SJCRH30 (cell line): ENCODE results near the gene GTPBP4. TPM values are rescaled to one million over a fixed set of nuclear protein-coding genes. Genes with fewer than 3 reads are reported as not detected.
"Not testable (repeated sequence)": the region's sequence is repeated elsewhere in the genome, so short reads cannot be mapped to it uniquely, and the experiment has no call there.

ENCODE experiments used
- DNase-seq, 2 experiments: peaks; one replicate each; pipeline ENCODE4 v3.0.0-alpha.2; 2015 to 2020
- H3K27ac ChIP-seq: fragments of 250-450 bp; sonication (Bioruptor Pico); 2 replicates; pipeline ENCODE4 v1.5.1; 2020; ENCODE audit warnings: mild to moderate bottlenecking, moderate library complexity
- H3K27me3 ChIP-seq: fragments of 250-450 bp; sonication (Bioruptor Pico); 2 replicates; pipeline ENCODE4 v1.5.1; 2020; ENCODE audit warnings: mild to moderate bottlenecking, moderate library complexity
- H3K36me3 ChIP-seq: fragments of 250-450 bp; sonication (Bioruptor Pico); 2 replicates; pipeline ENCODE4 v1.5.1; 2020; ENCODE audit warnings: mild to moderate bottlenecking, moderate library complexity
- H3K4me1 ChIP-seq: fragments of 250-450 bp; sonication (Bioruptor Pico); 2 replicates; pipeline ENCODE4 v1.5.1; 2020; ENCODE audit warnings: mild to moderate bottlenecking, moderate library complexity
- H3K4me3 ChIP-seq: fragments of 250-450 bp; sonication (Bioruptor Pico); 2 replicates; pipeline ENCODE4 v1.5.1; 2020; ENCODE audit warnings: mild to moderate bottlenecking, moderate library complexity
- H3K9me3 ChIP-seq: fragments of 250-450 bp; sonication (Bioruptor Pico); replicated peaks from 2 replicates; pipeline ENCODE4 v1.5.1; 2020; ENCODE audit warnings: mild to moderate bottlenecking, moderate library complexity
- total RNA-seq: library from RNA; depleted of rRNA; stranded (reverse); fragments of >200 nt; shearing (Covaris generic); gene quantifications from 2 replicates; pipeline ENCODE4 v1.2.3, GENCODE V29; 2014

GTPBP4 gene
- total RNA-seq, 1 experiment from 2014 or later: 58.5 TPM

- no peak for DNase-seq
- no peak overlapping the region for H3K4me3 ChIP-seq
- H3K9me3 ChIP-seq: no peaks in the 10 kb centered on the region
- H3K4me1 ChIP-seq: no peaks in the 10 kb centered on the region
- H3K36me3 ChIP-seq: peaks cover 16% of the 10 kb centered on the region
- H3K27ac ChIP-seq: no peak overlapping the region
- no peaks in the 10 kb centered on the region for H3K27me3 ChIP-seq
Observed at GRCh38 chr10:1019362-1019761, 31.1 kb downstream of the GTPBP4 start.

- Histone ChIP-seq H3K4me3 (no peak overlapping the region), H3K27me3 (no peaks in the 10 kb centered on the region), H3K4me1 (no peaks in the 10 kb centered on the region), H3K27ac (no peak overlapping the region), H3K9me3 (no peaks in the 10 kb centered on the region), H3K36me3 (peaks cover 15% of the 10 kb centered on the region)
- no peak for DNase-seq
Observed at GRCh38 chr10:1020460-1020859, 32.2 kb downstream of the GTPBP4 start.

- Histone ChIP-seq H3K9me3 (no peaks in the 10 kb centered on the region), H3K4me3 (no peak overlapping the region), H3K36me3 (peaks cover 12% of the 10 kb centered on the region), H3K27me3 (no peaks in the 10 kb centered on the region), H3K27ac (no peak overlapping the region), H3K4me1 (no peaks in the 10 kb centered on the region)
- DNase-seq: no peak
Observed at GRCh38 chr10:1020958-1021357, 32.7 kb downstream of the GTPBP4 start.

GRCh38 chr10:1022413-1022812 lies 34.2 kb downstream of the GTPBP4 start:
- DNase-seq: no peak
- no peaks in the 10 kb centered on the region for H3K4me1 ChIP-seq

GRCh38 chr10:1024103-1024502 lies 35.9 kb downstream of the GTPBP4 start:
- H3K27ac ChIP-seq: no peak overlapping the region
- no peak for DNase-seq
- no peaks in the 10 kb centered on the region; the same call in 1 of the 2 replicates for H3K36me3 ChIP-seq
- no peaks in the 10 kb centered on the region for H3K27me3 ChIP-seq
- H3K9me3 ChIP-seq: no peaks in the 10 kb centered on the region
- H3K4me3 ChIP-seq: no peak overlapping the region
- H3K4me1 ChIP-seq: no peaks in the 10 kb centered on the region

More at GRCh38 chr10:1022413-1022812, 34.2 kb downstream of the GTPBP4 start:
- Histone ChIP-seq H3K27me3 (no peaks in the 10 kb centered on the region), H3K36me3 (peaks cover under 1% of the 10 kb centered on the region), H3K27ac (no peak overlapping the region), H3K4me3 (no peak overlapping the region), H3K9me3 (no peaks in the 10 kb centered on the region)

GRCh38 chr10:1025683-1026082 lies 37.4 kb downstream of the GTPBP4 start, which contains the start of gene IDI2:
TSS of gene IDI2 (minus strand) at chr10:1025859. CDS start at chr10:1024723, 1,136 bp downstream.
- Histone ChIP-seq H3K4me1 (no peaks in the 10 kb centered on the region), H3K27ac (no peak within 1 kb of the TSS), H3K36me3 (no peaks in the 10 kb centered on the region), H3K27me3 (no peaks in the 10 kb centered on the region), H3K4me3 (no peak within 1 kb of the TSS), H3K9me3 (no peaks in the 10 kb centered on the region)
- no peak for DNase-seq

GRCh38 chr10:1026578-1026977 lies 38.3 kb downstream of the GTPBP4 start:
- Histone ChIP-seq H3K4me3 (no peak overlapping the region), H3K36me3 (no peaks in the 10 kb centered on the region), H3K9me3 (no peaks in the 10 kb centered on the region), H3K27ac (no peak overlapping the region), H3K27me3 (no peaks in the 10 kb centered on the region), H3K4me1 (no peaks in the 10 kb centered on the region)
- DNase-seq: no peak

- no peak overlapping the region for H3K4me3 ChIP-seq
- no peaks in the 10 kb centered on the region for H3K9me3 ChIP-seq
- no peak overlapping the region for H3K27ac ChIP-seq
- no peaks in the 10 kb centered on the region for H3K27me3 ChIP-seq
- no peak for DNase-seq
- no peaks in the 10 kb centered on the region for H3K36me3 ChIP-seq
- H3K4me1 ChIP-seq: no peaks in the 10 kb centered on the region
Observed at GRCh38 chr10:1029838-1030237, 41.6 kb downstream of the GTPBP4 start.

GRCh38 chr10:1033601-1034000 lies 45.4 kb downstream of the GTPBP4 start:
- no peak overlapping the region for H3K27ac ChIP-seq

GRCh38 chr10:1034758-1035157 lies 46.5 kb downstream of the GTPBP4 start:
- Histone ChIP-seq H3K27me3 (no peaks in the 10 kb centered on the region), H3K4me1 (no peaks in the 10 kb centered on the region), H3K27ac (no peak overlapping the region), H3K4me3 (no peak overlapping the region), H3K36me3 (peaks cover 2% of the 10 kb centered on the region; the same call in 1 of the 2 replicates), H3K9me3 (no peaks in the 10 kb centered on the region)
- DNase-seq: no peak

More at GRCh38 chr10:1033601-1034000, 45.4 kb downstream of the GTPBP4 start:
- H3K27me3 ChIP-seq: no peaks in the 10 kb centered on the region
- H3K36me3 ChIP-seq: no peaks in the 10 kb centered on the region
- H3K4me3 ChIP-seq: no peak overlapping the region
- H3K9me3 ChIP-seq: no peaks in the 10 kb centered on the region
- DNase-seq: no peak
- H3K4me1 ChIP-seq: no peaks in the 10 kb centered on the region

- no peak overlapping the region for H3K27ac ChIP-seq
- H3K4me1 ChIP-seq: no peaks in the 10 kb centered on the region
- no peaks in the 10 kb centered on the region for H3K27me3 ChIP-seq
- H3K4me3 ChIP-seq: no peak overlapping the region
- H3K9me3 ChIP-seq: no peaks in the 10 kb centered on the region
- H3K36me3 ChIP-seq: peaks cover 6% of the 10 kb centered on the region; the same call in 1 of the 2 replicates
- DNase-seq: no peak
Observed at GRCh38 chr10:1035201-1035600, 47.0 kb downstream of the GTPBP4 start.

- Histone ChIP-seq H3K27ac (no peak overlapping the region), H3K4me1 (no peaks in the 10 kb centered on the region), H3K36me3 (peaks cover 12% of the 10 kb centered on the region; the same call in 1 of the 2 replicates), H3K4me3 (no peak overlapping the region), H3K9me3 (no peaks in the 10 kb centered on the region), H3K27me3 (no peaks in the 10 kb centered on the region)
- DNase-seq: no peak
Observed at GRCh38 chr10:1036341-1036791, 48.1 kb downstream of the GTPBP4 start.

- H3K27ac ChIP-seq: no peak overlapping the region
- H3K27me3 ChIP-seq: no peaks in the 10 kb centered on the region
- no peaks in the 10 kb centered on the region for H3K9me3 ChIP-seq
- no peaks in the 10 kb centered on the region for H3K4me1 ChIP-seq
- peaks cover 13% of the 10 kb centered on the region for H3K36me3 ChIP-seq
- DNase-seq: no peak
- no peak overlapping the region for H3K4me3 ChIP-seq
Observed at GRCh38 chr10:1037098-1037497, 48.9 kb downstream of the GTPBP4 start.

- H3K4me3 ChIP-seq, H3K4me1 ChIP-seq, DNase-seq, H3K9me3 ChIP-seq, H3K27me3 ChIP-seq, H3K27ac ChIP-seq: not testable (repeated sequence)
- H3K36me3 ChIP-seq: peaks cover 30% of the 10 kb centered on the region
Observed at GRCh38 chr10:1038769-1039168, 50.5 kb downstream of the GTPBP4 start.

- Histone ChIP-seq H3K27ac (no peak overlapping the region), H3K4me3 (no peak overlapping the region), H3K9me3 (no peaks in the 10 kb centered on the region), H3K4me1 (no peaks in the 10 kb centered on the region), H3K36me3 (peaks cover 31% of the 10 kb centered on the region), H3K27me3 (no peaks in the 10 kb centered on the region)
- DNase-seq: no peak
Observed at GRCh38 chr10:1040133-1040532, 51.9 kb downstream of the GTPBP4 start.

GRCh38 chr10:1041514-1041913 lies 53.3 kb downstream of the GTPBP4 start:
- Histone ChIP-seq H3K27ac (no peak overlapping the region), H3K4me3 (no peak overlapping the region), H3K36me3 (peaks cover 34% of the 10 kb centered on the region), H3K9me3 (no peaks in the 10 kb centered on the region), H3K4me1 (no peaks in the 10 kb centered on the region), H3K27me3 (no peaks in the 10 kb centered on the region)
- DNase-seq: no peak
